ENCODE measurements around the gene RIPOR3. TPM values are rescaled to one million over a fixed set of nuclear protein-coding genes. Genes with fewer than 3 reads are reported as not detected.

The RIPOR3 gene
- polyA plus RNA-seq, 1 donor (not counting 4 experiments of a cell fraction or from before 2014, with no cell fraction given), result 0.10 TPM

DNA sequence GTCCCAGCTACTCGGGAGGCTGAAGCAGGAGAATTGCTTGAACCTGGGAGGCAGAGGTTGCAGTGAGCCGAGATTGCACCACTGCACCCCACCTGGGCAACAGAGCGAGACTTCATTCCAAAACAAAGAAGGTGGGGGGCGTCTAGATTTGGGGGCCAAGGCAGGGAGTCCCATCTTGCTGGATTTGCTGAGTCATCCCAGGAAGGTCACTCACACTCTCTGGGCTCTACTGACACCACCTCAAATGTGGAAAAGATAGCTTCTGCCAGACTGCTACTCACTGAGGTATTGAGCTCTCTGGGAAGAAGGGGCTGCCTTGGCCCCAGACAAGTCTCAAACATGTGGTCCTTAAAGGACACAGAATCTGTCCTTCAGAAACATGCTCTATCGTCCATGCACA, 74.3 kb downstream of the RIPOR3 start:
- dilution Hi-C loops (cut with MboI; ENCODE audit: extremely low pct_ligation_motif_present, low sequenced_read_pairs), result no loop called here
- Histone ChIP-seq H2AFZ (ENCODE audit: control insufficient read depth, low read length) (no peak overlapping the region), H3K79me2 (ENCODE audit: control insufficient read depth, insufficient read depth, low read length) (no peaks in the 10 kb centered on the region), H3K27ac (ENCODE audit: control insufficient read depth, insufficient read depth, low read length) (no peak overlapping the region), H3K9me3 (ENCODE audit: control insufficient read depth, low read depth, low read length) (peaks cover 6% of the 10 kb centered on the region), H3K4me3 (ENCODE audit: control insufficient read depth in 2 of 3, extremely low read depth in 1 of 3, insufficient read depth in 2 of 3, low read depth in 1 of 3, low read length in 3 of 3) (no peak overlapping the region), H3K36me3 (ENCODE audit: control insufficient read depth in 2 of 2, extremely low read depth in 1 of 2, insufficient read depth in 2 of 2, low read length in 2 of 2) (no peaks in the 10 kb centered on the region), H3K4me2 (ENCODE audit: control insufficient read depth, extremely low read depth, insufficient read depth, low read depth, low read length) (no peak overlapping the region), H3K9ac (ENCODE audit: control insufficient read depth, extremely low read depth, insufficient read depth, low read length) (no peak overlapping the region), H3K4me1 (ENCODE audit: control insufficient read depth, extremely low read depth, insufficient read depth, low read length) (no peaks in the 10 kb centered on the region), H4K20me1 (ENCODE audit: control insufficient read depth, extremely low read depth, insufficient read depth, low read length) (no peaks in the 10 kb centered on the region), H3K9me1 (ENCODE audit: control insufficient read depth, extremely low read depth, insufficient read depth, low read length) (no peaks in the 10 kb centered on the region), H3K27me3 (ENCODE audit: control insufficient read depth, extremely low read depth, insufficient read depth, low read length) (no peaks in the 10 kb centered on the region)
- TF ChIP-seq EZH2 (IDR thresholded peaks at IDR 0.05; ENCODE audit: low read length), result no peak
- TF ChIP-seq, protein P1, sequence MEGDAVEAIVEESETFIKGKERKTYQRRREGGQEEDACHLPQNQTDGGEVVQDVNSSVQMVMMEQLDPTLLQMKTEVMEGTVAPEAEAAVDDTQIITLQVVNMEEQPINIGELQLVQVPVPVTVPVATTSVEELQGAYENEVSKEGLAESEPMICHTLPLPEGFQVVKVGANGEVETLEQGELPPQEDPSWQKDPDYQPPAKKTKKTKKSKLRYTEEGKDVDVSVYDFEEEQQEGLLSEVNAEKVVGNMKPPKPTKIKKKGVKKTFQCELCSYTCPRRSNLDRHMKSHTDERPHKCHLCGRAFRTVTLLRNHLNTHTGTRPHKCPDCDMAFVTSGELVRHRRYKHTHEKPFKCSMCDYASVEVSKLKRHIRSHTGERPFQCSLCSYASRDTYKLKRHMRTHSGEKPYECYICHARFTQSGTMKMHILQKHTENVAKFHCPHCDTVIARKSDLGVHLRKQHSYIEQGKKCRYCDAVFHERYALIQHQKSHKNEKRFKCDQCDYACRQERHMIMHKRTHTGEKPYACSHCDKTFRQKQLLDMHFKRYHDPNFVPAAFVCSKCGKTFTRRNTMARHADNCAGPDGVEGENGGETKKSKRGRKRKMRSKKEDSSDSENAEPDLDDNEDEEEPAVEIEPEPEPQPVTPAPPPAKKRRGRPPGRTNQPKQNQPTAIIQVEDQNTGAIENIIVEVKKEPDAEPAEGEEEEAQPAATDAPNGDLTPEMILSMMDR (optimal IDR thresholded peaks at IDR 0.05 in 1 of 3, IDR thresholded peaks at IDR 0.05 in 1 of 3, conservative IDR thresholded peaks at IDR 0.05 in 1 of 3; ENCODE audit: extremely low read depth in 1 of 3, insufficient read depth in 2 of 3, low read length in 3 of 3), result no peak
- DNase-seq (ENCODE audit: low read depth, low spot score), result no peak
- FAIRE-seq, result no peak

DNA sequence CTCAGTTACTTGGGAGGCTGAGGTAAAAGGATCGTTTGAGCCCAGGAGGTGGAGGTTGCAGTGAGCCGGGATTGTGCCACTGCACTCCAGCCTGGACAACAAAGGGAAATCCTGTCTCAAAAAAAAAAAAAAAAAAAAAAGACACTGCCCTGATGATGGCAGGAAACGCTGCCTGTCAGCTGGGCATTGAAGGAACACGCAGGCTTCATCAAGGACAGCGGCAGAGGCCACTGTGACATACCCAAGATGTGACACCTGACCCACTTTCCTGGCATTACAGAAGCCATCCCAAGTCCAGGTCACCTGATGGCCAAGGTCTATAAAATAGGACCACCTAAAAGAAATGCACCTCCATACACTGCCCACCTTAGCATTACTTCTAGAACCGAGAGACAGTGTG, 75.9 kb downstream of the RIPOR3 start:
- dilution Hi-C loops (cut with MboI; ENCODE audit: extremely low pct_ligation_motif_present, low sequenced_read_pairs), result no loop called here
- no peaks in the 10 kb centered on the region for H3K79me2 ChIP-seq (ENCODE audit: control insufficient read depth, insufficient read depth, low read length)
- no peak for DNase-seq (ENCODE audit: low read depth, low spot score)

More for the DNA sequence above, 75.9 kb downstream of the RIPOR3 start:
- Histone ChIP-seq H3K9me1 (ENCODE audit: control insufficient read depth, extremely low read depth, insufficient read depth, low read length) (no peaks in the 10 kb centered on the region), H3K27me3 (ENCODE audit: control insufficient read depth, extremely low read depth, insufficient read depth, low read length) (no peaks in the 10 kb centered on the region), H3K27ac (ENCODE audit: control insufficient read depth, insufficient read depth, low read length) (no peak overlapping the region), H3K9ac (ENCODE audit: control insufficient read depth, extremely low read depth, insufficient read depth, low read length) (no peak overlapping the region), H3K36me3 (ENCODE audit: control insufficient read depth in 2 of 2, extremely low read depth in 1 of 2, insufficient read depth in 2 of 2, low read length in 2 of 2) (no peaks in the 10 kb centered on the region), H3K9me3 (ENCODE audit: control insufficient read depth, low read depth, low read length) (no peaks in the 10 kb centered on the region), H2AFZ (ENCODE audit: control insufficient read depth, low read length) (no peak overlapping the region), H4K20me1 (ENCODE audit: control insufficient read depth, extremely low read depth, insufficient read depth, low read length) (no peaks in the 10 kb centered on the region), H3K4me3 (ENCODE audit: control insufficient read depth in 2 of 3, extremely low read depth in 1 of 3, insufficient read depth in 2 of 3, low read depth in 1 of 3, low read length in 3 of 3) (no peak overlapping the region), H3K4me2 (ENCODE audit: control insufficient read depth, extremely low read depth, insufficient read depth, low read depth, low read length) (no peak overlapping the region), H3K4me1 (ENCODE audit: control insufficient read depth, extremely low read depth, insufficient read depth, low read length) (no peaks in the 10 kb centered on the region)
- no peak for FAIRE-seq
- TF ChIP-seq, protein P1 (optimal IDR thresholded peaks at IDR 0.05 in 1 of 3, IDR thresholded peaks at IDR 0.05 in 1 of 3, conservative IDR thresholded peaks at IDR 0.05 in 1 of 3; ENCODE audit: extremely low read depth in 1 of 3, insufficient read depth in 2 of 3, low read length in 3 of 3), result no peak
- TF ChIP-seq EZH2 (IDR thresholded peaks at IDR 0.05; ENCODE audit: low read length), result no peak
